Loucy (cell line): Measurements from ENCODE around the gene SCN5A.

Experiments
- H2AFZ ChIP-seq: fragments of 200-600 bp; sonication (generic); 2 replicates; pipeline ENCODE4 v1.6.0; 2016; ENCODE audit warnings: antibody characterized with exemption, mild to moderate bottlenecking, low read length, moderate library complexity
- H3F3A ChIP-seq: fragments of 200-600 bp; 2 replicates; pipeline ENCODE4 v1.6.0; 2016; ENCODE audit warnings: antibody characterized with exemption, low read depth, mild to moderate bottlenecking
- H3K27me3 ChIP-seq: fragments of 200-600 bp; sonication (generic); 2 replicates; pipeline ENCODE4 v1.6.1; 2014; ENCODE audit warnings: low read length, mild to moderate bottlenecking; ENCODE audit not compliant: insufficient read depth, poor library complexity, severe bottlenecking
- H3K36me3 ChIP-seq: fragments of 200-600 bp; sonication (generic); 2 replicates; pipeline ENCODE4 v1.6.1; 2016; ENCODE audit warnings: low read length; ENCODE audit not compliant: insufficient read depth
- H3K4me1 ChIP-seq: fragments of 200-600 bp; sonication (generic); 2 replicates; pipeline ENCODE4 v1.5.1; 2014; ENCODE audit warnings: low read length, mild to moderate bottlenecking; ENCODE audit not compliant: insufficient read depth, poor library complexity, severe bottlenecking
- H3K4me2 ChIP-seq: fragments of 200-600 bp; sonication (generic); 2 replicates; pipeline ENCODE4 v1.6.0; 2014; ENCODE audit warnings: antibody characterized with exemption, low read length, low read depth, mild to moderate bottlenecking; ENCODE audit not compliant: poor library complexity, severe bottlenecking
- H3K4me3 ChIP-seq: fragments of 200-600 bp; sonication (generic); 2 replicates; pipeline ENCODE4 v1.5.1; 2014; ENCODE audit warnings: low read length, mild to moderate bottlenecking, mixed read lengths; ENCODE audit not compliant: poor library complexity, severe bottlenecking
- H3K79me2 ChIP-seq: fragments of 200-600 bp; sonication (generic); 2 replicates; pipeline ENCODE4 v1.6.1; 2014; ENCODE audit warnings: low read length; ENCODE audit not compliant: insufficient read depth
- H3K9ac ChIP-seq: fragments of 200-600 bp; sonication (generic); 2 replicates; pipeline ENCODE4 v1.6.0; 2014; ENCODE audit warnings: mild to moderate bottlenecking, low read depth, low read length, moderate library complexity; ENCODE audit not compliant: poor library complexity, severe bottlenecking
- H3K9me2 ChIP-seq: fragments of 200-600 bp; sonication (generic); replicated peaks from 2 replicates; pipeline ENCODE4 v1.6.1; 2016; ENCODE audit warnings: low read depth, low read length, mixed read lengths
- H3K9me3 ChIP-seq: fragments of 200-600 bp; sonication (generic); 2 replicates; pipeline ENCODE4 v1.6.1; 2014; ENCODE audit warnings: mild to moderate bottlenecking, antibody characterized with exemption, low read length, low read depth; ENCODE audit not compliant: insufficient read depth
- H4K20me1 ChIP-seq: fragments of 200-600 bp; sonication (generic); 2 replicates; pipeline ENCODE4 v1.6.0; 2014; ENCODE audit warnings: antibody characterized with exemption, low read length, mild to moderate bottlenecking; ENCODE audit not compliant: insufficient read depth, poor library complexity, severe bottlenecking
- EZH2phosphoT487 ChIP-seq: fragments of 200-600 bp; IDR thresholded peaks from 2 replicates; pipeline ENCODE4 v1.6.1; 2018; ENCODE audit warnings: antibody characterized with exemption, mild to moderate bottlenecking, moderate library complexity, borderline replicate concordance
- TF ChIP-seq, protein P1 (sequence below): fragments of 200-600 bp; sonication (generic); conservative IDR thresholded peaks from 2 replicates; pipeline ENCODE4 v1.5.1; 2014; ENCODE audit warnings: mild to moderate bottlenecking, antibody characterized with exemption, low read length

Gene SCN5A

DNA sequence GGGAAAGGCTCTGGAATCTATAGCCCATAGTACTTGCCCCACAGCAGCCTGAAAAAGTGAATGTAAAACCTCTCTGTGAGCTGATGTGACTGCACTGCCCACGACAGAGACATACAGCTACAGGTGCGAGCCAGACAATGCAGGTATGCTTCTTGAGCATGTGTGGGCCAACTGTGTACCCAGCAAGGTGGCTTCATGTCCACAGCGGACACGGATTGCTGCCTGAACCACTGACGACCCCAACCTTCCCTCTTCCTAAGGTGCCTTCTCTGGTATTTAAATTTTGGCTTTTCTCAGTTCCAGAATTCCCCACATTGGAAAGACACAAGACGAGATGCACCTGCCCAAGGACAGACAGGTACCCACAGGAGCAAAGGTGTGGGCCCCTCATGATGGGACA lies 65.8 kb downstream of the SCN5A start:
- no peaks in the 10 kb centered on the region for H3K9me3 ChIP-seq
- H3K36me3 ChIP-seq: no peaks in the 10 kb centered on the region
- no peaks in the 10 kb centered on the region for H3K9me2 ChIP-seq
- H3K4me1 ChIP-seq: no peaks in the 10 kb centered on the region
- H2AFZ ChIP-seq: no peak overlapping the region
- no peaks in the 10 kb centered on the region for H3K79me2 ChIP-seq
- H3K27me3 ChIP-seq: no peaks in the 10 kb centered on the region
- no peaks in the 10 kb centered on the region for H3F3A ChIP-seq
- no peaks in the 10 kb centered on the region for H4K20me1 ChIP-seq
- H3K9ac ChIP-seq: no peak overlapping the region
- no peak overlapping the region for H3K4me3 ChIP-seq
- no peak overlapping the region for H3K4me2 ChIP-seq
- TF ChIP-seq EZH2phosphoT487: no peak
- TF ChIP-seq, protein P1, sequence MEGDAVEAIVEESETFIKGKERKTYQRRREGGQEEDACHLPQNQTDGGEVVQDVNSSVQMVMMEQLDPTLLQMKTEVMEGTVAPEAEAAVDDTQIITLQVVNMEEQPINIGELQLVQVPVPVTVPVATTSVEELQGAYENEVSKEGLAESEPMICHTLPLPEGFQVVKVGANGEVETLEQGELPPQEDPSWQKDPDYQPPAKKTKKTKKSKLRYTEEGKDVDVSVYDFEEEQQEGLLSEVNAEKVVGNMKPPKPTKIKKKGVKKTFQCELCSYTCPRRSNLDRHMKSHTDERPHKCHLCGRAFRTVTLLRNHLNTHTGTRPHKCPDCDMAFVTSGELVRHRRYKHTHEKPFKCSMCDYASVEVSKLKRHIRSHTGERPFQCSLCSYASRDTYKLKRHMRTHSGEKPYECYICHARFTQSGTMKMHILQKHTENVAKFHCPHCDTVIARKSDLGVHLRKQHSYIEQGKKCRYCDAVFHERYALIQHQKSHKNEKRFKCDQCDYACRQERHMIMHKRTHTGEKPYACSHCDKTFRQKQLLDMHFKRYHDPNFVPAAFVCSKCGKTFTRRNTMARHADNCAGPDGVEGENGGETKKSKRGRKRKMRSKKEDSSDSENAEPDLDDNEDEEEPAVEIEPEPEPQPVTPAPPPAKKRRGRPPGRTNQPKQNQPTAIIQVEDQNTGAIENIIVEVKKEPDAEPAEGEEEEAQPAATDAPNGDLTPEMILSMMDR: no peak

DNA sequence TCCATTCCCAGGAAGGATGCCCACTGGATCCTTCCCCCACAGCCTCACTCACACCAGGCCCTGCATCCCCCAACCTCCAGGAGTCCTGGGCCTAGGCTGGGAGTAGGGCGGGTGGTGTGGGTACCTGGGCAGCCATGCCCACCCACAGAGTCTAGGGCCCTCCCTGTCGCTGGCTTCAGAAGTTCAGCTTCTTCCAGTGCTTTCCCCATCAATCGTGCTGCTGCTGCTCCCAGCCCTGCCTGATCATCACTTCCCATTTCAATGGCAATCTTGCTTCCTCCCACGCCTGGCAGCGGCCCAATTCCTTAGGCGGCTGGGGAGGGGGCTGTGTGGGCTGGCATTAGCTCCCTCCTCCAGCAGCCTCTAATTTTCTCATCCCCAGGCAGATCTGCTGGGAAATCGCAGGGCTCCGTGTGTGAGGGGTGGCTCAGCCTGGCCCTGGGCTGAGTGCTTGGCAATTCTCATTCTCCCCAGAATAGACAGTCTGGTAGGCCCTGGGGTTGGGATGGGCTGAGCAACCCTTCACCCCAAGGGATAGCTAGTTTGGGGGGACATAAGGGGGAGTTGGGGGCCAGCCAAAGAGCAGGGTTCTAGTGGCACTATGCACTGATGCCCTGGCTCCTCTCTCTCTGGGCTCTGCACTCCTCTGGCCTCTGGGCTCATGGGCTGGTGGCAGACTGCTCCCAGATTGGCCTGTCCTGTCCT lies 66.4 kb downstream of the SCN5A start:
- Histone ChIP-seq H4K20me1 (no peaks in the 10 kb centered on the region), H3K79me2 (no peaks in the 10 kb centered on the region), H3F3A (no peaks in the 10 kb centered on the region), H3K9ac (no peak overlapping the region), H3K36me3 (no peaks in the 10 kb centered on the region), H3K9me3 (no peaks in the 10 kb centered on the region), H3K4me2 (no peak overlapping the region), H3K4me1 (no peaks in the 10 kb centered on the region), H2AFZ (no peak overlapping the region), H3K4me3 (no peak overlapping the region), H3K27me3 (no peaks in the 10 kb centered on the region), H3K9me2 (no peaks in the 10 kb centered on the region)
- no peak for TF ChIP-seq EZH2phosphoT487
- TF ChIP-seq, protein P1: no peak

DNA sequence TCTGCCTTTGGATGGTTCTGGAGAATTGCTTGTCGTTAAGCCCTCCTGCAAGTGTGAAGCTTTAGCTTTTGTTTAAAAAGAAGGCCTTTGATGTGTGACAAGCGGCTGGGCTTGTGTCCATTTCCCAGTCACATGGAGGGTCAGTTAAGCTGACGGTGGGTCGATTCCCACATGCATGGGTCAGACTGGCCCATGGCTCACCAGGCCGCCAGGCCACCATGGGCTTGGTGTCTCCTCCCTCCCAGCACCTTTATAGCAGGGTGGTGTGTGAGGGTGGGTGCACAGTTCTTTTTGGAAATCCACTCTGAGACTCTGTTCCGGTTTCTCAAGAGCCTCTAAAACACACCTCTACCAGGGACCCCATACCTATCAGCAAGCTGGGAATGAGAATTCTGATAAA lies 67.2 kb downstream of the SCN5A start:
- H4K20me1 ChIP-seq: no peaks in the 10 kb centered on the region
- H3K9me2 ChIP-seq: no peaks in the 10 kb centered on the region
- H3K36me3 ChIP-seq: no peaks in the 10 kb centered on the region
- H3K9me3 ChIP-seq: no peaks in the 10 kb centered on the region
- no peak overlapping the region for H3K9ac ChIP-seq
- no peaks in the 10 kb centered on the region for H3F3A ChIP-seq
- H3K27me3 ChIP-seq: no peaks in the 10 kb centered on the region
- no peak overlapping the region for H2AFZ ChIP-seq
- H3K4me3 ChIP-seq: no peak overlapping the region
- TF ChIP-seq, protein P1: no peak
- no peak for TF ChIP-seq EZH2phosphoT487
- no peaks in the 10 kb centered on the region for H3K79me2 ChIP-seq
- H3K4me2 ChIP-seq: no peak overlapping the region
- H3K4me1 ChIP-seq: no peaks in the 10 kb centered on the region
